Esophagus squamous epithelium (tissue), 4 donors: ENCODE results near the gene CDH20.

Experiments
- POLR2A ChIP-seq, 4 donors: fragments of 450-650 bp; IDR thresholded peaks; one replicate each; pipeline ENCODE4 v1.6.1; 2017; ENCODE audit warnings: antibody characterized with exemption in 4 of 4, mild to moderate bottlenecking in 4 of 4, moderate library complexity in 3 of 4
- TF ChIP-seq, protein P1 (sequence below), 6 experiments: fragments of 450-650 bp in 4 of 6; fragments of 200-600 bp in 2 of 6; sonication (generic) in 2 of 6; IDR thresholded peaks; one replicate each; pipeline ENCODE4 v1.5.1; 2016 to 2019; ENCODE audit warnings: antibody characterized with exemption in 6 of 6, mild to moderate bottlenecking in 4 of 6, moderate library complexity in 4 of 6

DNA sequence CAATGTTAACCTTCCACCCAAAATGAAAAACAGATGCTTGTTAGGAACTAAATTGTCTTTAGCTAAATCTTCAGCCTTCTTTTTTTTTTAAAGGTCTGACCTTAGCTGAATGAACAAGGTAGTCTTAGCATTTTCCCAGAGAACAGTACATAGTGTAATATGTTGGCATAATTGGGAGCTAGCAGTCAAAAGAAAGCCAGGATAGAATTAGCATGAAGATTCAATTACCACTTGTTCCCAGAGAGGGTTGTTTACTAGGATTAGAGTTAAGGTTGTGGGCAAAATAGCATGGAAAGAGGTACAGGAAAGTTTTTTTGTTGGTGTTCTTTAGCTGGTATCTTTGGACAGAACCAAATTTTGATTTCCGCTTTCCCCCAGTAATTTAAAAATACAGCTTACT is 6.9 kb downstream of the CDH20 start:
- TF ChIP-seq, protein P1, sequence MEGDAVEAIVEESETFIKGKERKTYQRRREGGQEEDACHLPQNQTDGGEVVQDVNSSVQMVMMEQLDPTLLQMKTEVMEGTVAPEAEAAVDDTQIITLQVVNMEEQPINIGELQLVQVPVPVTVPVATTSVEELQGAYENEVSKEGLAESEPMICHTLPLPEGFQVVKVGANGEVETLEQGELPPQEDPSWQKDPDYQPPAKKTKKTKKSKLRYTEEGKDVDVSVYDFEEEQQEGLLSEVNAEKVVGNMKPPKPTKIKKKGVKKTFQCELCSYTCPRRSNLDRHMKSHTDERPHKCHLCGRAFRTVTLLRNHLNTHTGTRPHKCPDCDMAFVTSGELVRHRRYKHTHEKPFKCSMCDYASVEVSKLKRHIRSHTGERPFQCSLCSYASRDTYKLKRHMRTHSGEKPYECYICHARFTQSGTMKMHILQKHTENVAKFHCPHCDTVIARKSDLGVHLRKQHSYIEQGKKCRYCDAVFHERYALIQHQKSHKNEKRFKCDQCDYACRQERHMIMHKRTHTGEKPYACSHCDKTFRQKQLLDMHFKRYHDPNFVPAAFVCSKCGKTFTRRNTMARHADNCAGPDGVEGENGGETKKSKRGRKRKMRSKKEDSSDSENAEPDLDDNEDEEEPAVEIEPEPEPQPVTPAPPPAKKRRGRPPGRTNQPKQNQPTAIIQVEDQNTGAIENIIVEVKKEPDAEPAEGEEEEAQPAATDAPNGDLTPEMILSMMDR (IDR thresholded peaks at IDR 0.05), result no peak
- no peak for TF ChIP-seq POLR2A (IDR thresholded peaks at IDR 0.05)
